A673 (cell line): ENCODE measurements around the gene WDPCP. TPM values are rescaled to one million over a fixed set of nuclear protein-coding genes. Genes with fewer than 3 reads are reported as not detected.

Experiments
- BruUV-seq: library from RNA; stranded (reverse); fragments of 400-500 nt; replicated peaks from 2 replicates; lab custom pipeline; 2021; lab: Mats Ljungman, UMichigan
- CTCF ChIA-PET: fragments of 300-600 bp; sonication (Branson Sonifier 250); formaldehyde crosslinking; loops from one replicate; lab custom pipeline; 2022; ENCODE audit warnings: antibody characterized with exemption; lab: Charles Lee
- POLR2A ChIA-PET: fragments of 300-600 bp; sonication (Branson Sonifier 250); formaldehyde crosslinking; loops from one replicate; lab custom pipeline; 2022; ENCODE audit warnings: antibody characterized with exemption; ENCODE audit not compliant: low non-redundant PET; lab: Charles Lee
- DNase-seq: peaks from one replicate; pipeline ENCODE4 v3.0.0-alpha.2; 2015; ENCODE audit warnings: low spot score
- H3K27ac ChIP-seq: fragments of 200-600 bp; sonication (generic); 2 replicates; pipeline ENCODE4 v1.5.1; 2016; ENCODE audit warnings: mixed run types, low read depth, mild to moderate bottlenecking, mixed read lengths, antibody characterized with exemption, low read length; ENCODE audit not compliant: poor library complexity, severe bottlenecking
- H3K27me3 ChIP-seq: fragments of 200-600 bp; sonication (generic); replicated peaks from 2 replicates; pipeline ENCODE4 v1.6.1; 2017; ENCODE audit warnings: mixed run types, low read depth, mild to moderate bottlenecking, mixed read lengths, antibody characterized with exemption, low read length; ENCODE audit not compliant: insufficient read depth, poor library complexity
- H3K36me3 ChIP-seq: fragments of 200-600 bp; sonication (generic); 2 replicates; pipeline ENCODE4 v1.6.1; 2016; ENCODE audit warnings: mixed run types, mild to moderate bottlenecking, mixed read lengths, antibody characterized with exemption, low read length; ENCODE audit not compliant: insufficient read depth, poor library complexity, severe bottlenecking
- H3K4me1 ChIP-seq: fragments of 200-600 bp; sonication (generic); 2 replicates; pipeline ENCODE4 v1.6.1; 2017; ENCODE audit warnings: mixed run types, mild to moderate bottlenecking, mixed read lengths, antibody characterized with exemption, low read length; ENCODE audit not compliant: insufficient read depth, poor library complexity, severe bottlenecking
- H3K4me3 ChIP-seq: fragments of 200-600 bp; sonication (generic); 2 replicates; pipeline ENCODE4 v1.5.1; 2016; ENCODE audit warnings: low read depth, mixed run types, mild to moderate bottlenecking, mixed read lengths, low read length; ENCODE audit not compliant: poor library complexity, severe bottlenecking
- H3K9me3 ChIP-seq: fragments of 200-600 bp; sonication (generic); 2 replicates; pipeline ENCODE4 v1.6.1; 2016; ENCODE audit warnings: mixed run types, low read depth, mild to moderate bottlenecking, mixed read lengths, antibody characterized with exemption, low read length; ENCODE audit not compliant: poor library complexity, severe bottlenecking
- CTCF ChIP-seq: fragments of 300-800, 200-600 bp; sonication (generic); conservative IDR thresholded peaks from 2 replicates; pipeline ENCODE4 v1.5.1; 2017; ENCODE audit warnings: low read depth, mild to moderate bottlenecking, antibody characterized with exemption, low read length, moderate library complexity, mixed read lengths
- EZH2 ChIP-seq: fragments of 200-600 bp; sonication (generic); IDR thresholded peaks from 2 replicates; pipeline ENCODE4 v1.6.1; 2017; ENCODE audit warnings: borderline replicate concordance, low read depth, mild to moderate bottlenecking, mixed read lengths, antibody characterized with exemption, low read length; ENCODE audit not compliant: poor library complexity, severe bottlenecking
- intact Hi-C: fragments of 100-400 bp; cut with micrococcal nuclease; formaldehyde crosslinking; loops from one replicate; pipeline ENCODE4 v1.10.0; 2022; ENCODE audit not compliant: unreplicated experiment
- total RNA-seq: library from RNA; stranded (reverse); gene quantifications from 2 replicates; pipeline ENCODE4 v1.2.3, GENCODE V29; 2021

The WDPCP gene
- total RNA-seq, 1 experiment from 2014 or later, result 7.9 TPM

GRCh38 chr2:63622751-63623150 is 34.5 kb upstream of the WDPCP start:
- Histone ChIP-seq H3K27me3 (peaks cover 4% of the 10 kb centered on the region), H3K9me3 (no peaks in the 10 kb centered on the region), H3K4me3 (no peak overlapping the region), H3K4me1 (no peaks in the 10 kb centered on the region), H3K27ac (no peak overlapping the region), H3K36me3 (no peaks in the 10 kb centered on the region)
- TF ChIP-seq CTCF (no peak), EZH2 (no peak)
- no peak for DNase-seq
- ChIA-PET POLR2A (no interaction called here), CTCF (no interaction called here)
- BruUV-seq, result no TSS peak
- intact Hi-C loops, result no loop called here

- Histone ChIP-seq H3K4me1 (no peaks in the 10 kb centered on the region), H3K9me3 (no peaks in the 10 kb centered on the region), H3K27ac (no peak overlapping the region), H3K27me3 (peaks cover 4% of the 10 kb centered on the region), H3K36me3 (no peaks in the 10 kb centered on the region), H3K4me3 (no peak overlapping the region)
- DNase-seq, result no peak
- POLR2A ChIA-PET, result no interaction called here
- intact Hi-C loops, result no loop called here
- TF ChIP-seq EZH2 (no peak), CTCF (no peak)
- no TSS peak for BruUV-seq
- CTCF ChIA-PET, result no interaction called here
Observed at GRCh38 chr2:63619328-63619727, 31.1 kb upstream of the WDPCP start.

- POLR2A ChIA-PET, result no interaction called here
Observed at GRCh38 chr2:63617366-63617765, 29.1 kb upstream of the WDPCP start.

More at GRCh38 chr2:63617366-63617765, 29.1 kb upstream of the WDPCP start:
- no TSS peak for BruUV-seq
- DNase-seq, result no peak
- Histone ChIP-seq H3K36me3 (no peaks in the 10 kb centered on the region), H3K4me1 (no peaks in the 10 kb centered on the region), H3K27me3 (peaks cover 4% of the 10 kb centered on the region), H3K4me3 (no peak overlapping the region), H3K9me3 (no peaks in the 10 kb centered on the region), H3K27ac (no peak overlapping the region)
- intact Hi-C loops, result no loop called here
- no peak for TF ChIP-seq EZH2
- TF ChIP-seq CTCF, result no peak
- CTCF ChIA-PET, result no interaction called here
